ENCODE measurements around the gene EZR.

EZR gene

DNA sequence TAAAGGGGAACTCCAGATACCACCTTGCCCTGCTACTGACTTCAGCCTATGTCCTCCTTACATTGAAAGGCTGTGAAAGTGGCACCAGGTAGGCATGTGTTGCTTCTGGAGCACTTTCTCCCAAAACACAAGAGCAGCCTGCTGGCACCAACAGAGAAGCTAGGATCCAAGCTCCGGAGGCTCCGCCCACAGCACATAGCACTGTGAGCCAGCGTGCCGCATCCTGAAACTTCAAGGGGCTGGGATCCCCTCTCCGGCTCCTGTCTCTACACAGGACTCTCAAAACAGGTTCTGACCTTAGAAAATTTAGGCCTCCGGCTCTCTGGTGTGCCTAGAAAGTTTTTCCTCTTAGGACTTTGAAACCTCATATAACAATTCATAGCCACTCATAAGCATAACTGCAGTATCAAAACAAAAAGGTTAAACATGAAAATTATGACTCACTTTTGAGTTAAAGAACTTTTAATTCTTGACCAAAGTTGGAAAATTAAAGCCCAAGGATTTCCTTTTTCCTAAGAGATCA lies 41.1 kb downstream of the EZR start:
- no peak for TF ChIP-seq TAF1 (IDR thresholded peaks at IDR 0.05; ENCODE audit: borderline replicate concordance, insufficient read depth, low read length)
- TF ChIP-seq REST (IDR thresholded peaks at IDR 0.05; ENCODE audit: insufficient read depth in 1 of 2, low read depth in 2 of 2, low read length in 2 of 2), result no peak
- TF ChIP-seq SIN3A (IDR thresholded peaks at IDR 0.05; ENCODE audit: borderline replicate concordance, insufficient read depth, low read length), result no peak
- no peak for TF ChIP-seq FOXP2 (optimal IDR thresholded peaks at IDR 0.05; ENCODE audit: borderline replicate concordance, extremely low read depth, extremely low read length, insufficient read depth)
- TF ChIP-seq POLR2AphosphoS5 (IDR thresholded peaks at IDR 0.05; ENCODE audit: low read depth, low read length), result no peak

DNA sequence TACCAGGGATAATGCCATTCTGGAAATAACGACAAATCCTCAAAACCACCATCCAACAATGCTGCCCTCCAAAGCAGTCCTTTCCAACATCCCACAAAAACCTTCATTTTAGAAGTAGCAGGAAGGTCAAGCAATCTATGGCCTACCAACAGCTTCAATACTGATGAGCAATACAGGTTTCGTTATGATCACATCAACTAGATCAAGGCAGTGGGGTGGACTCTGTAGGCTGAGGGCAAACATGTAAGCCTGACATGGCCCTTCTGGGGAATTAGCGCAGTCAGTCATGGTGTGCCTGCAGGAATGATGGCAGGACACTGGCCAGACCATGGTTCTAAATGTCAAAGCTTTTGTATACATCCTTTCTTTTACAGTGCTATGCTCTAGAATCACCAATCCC lies 41.7 kb downstream of the EZR start:
- TF ChIP-seq SIN3A (IDR thresholded peaks at IDR 0.05; ENCODE audit: borderline replicate concordance, insufficient read depth, low read length) (no peak), REST (IDR thresholded peaks at IDR 0.05; ENCODE audit: insufficient read depth in 1 of 2, low read depth in 2 of 2, low read length in 2 of 2) (no peak), TAF1 (IDR thresholded peaks at IDR 0.05; ENCODE audit: borderline replicate concordance, insufficient read depth, low read length) (no peak), POLR2AphosphoS5 (IDR thresholded peaks at IDR 0.05; ENCODE audit: low read depth, low read length) (no peak), FOXP2 (optimal IDR thresholded peaks at IDR 0.05; ENCODE audit: borderline replicate concordance, extremely low read depth, extremely low read length, insufficient read depth) (no peak)

GRCh38 chr6:158776737-158777136 lies 42.4 kb downstream of the EZR start:
- TF ChIP-seq FOXP2 (optimal IDR thresholded peaks at IDR 0.05; ENCODE audit: borderline replicate concordance, extremely low read depth, extremely low read length, insufficient read depth) (no peak), REST (IDR thresholded peaks at IDR 0.05; ENCODE audit: insufficient read depth in 1 of 2, low read depth in 2 of 2, low read length in 2 of 2) (no peak), SIN3A (IDR thresholded peaks at IDR 0.05; ENCODE audit: borderline replicate concordance, insufficient read depth, low read length) (no peak), POLR2AphosphoS5 (IDR thresholded peaks at IDR 0.05; ENCODE audit: low read depth, low read length) (no peak), TAF1 (IDR thresholded peaks at IDR 0.05; ENCODE audit: borderline replicate concordance, insufficient read depth, low read length) (no peak)

DNA sequence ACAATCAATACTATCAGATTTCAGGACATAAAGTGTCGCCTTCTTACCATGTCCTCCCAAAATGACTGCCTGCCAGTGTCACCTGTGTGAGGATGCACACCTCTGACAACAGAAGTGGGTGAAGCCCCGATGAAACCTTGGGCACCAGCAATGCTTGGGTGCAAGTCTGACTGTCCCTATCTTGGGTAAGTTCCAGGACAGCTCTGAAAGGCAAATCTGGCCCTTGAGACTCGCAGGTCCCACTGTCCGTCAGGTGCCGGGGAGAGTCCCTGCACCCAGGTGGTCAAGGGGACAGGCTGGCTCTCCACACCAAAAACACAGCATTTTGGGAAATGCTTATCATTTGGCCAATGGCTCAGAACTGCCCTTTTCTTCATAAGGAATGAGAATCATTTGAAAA lies 43.3 kb downstream of the EZR start:
- TF ChIP-seq FOXP2 (optimal IDR thresholded peaks at IDR 0.05; ENCODE audit: borderline replicate concordance, extremely low read depth, extremely low read length, insufficient read depth), result no peak
- TF ChIP-seq TAF1 (IDR thresholded peaks at IDR 0.05; ENCODE audit: borderline replicate concordance, insufficient read depth, low read length), result no peak
- no peak for TF ChIP-seq SIN3A (IDR thresholded peaks at IDR 0.05; ENCODE audit: borderline replicate concordance, insufficient read depth, low read length)
- TF ChIP-seq POLR2AphosphoS5 (IDR thresholded peaks at IDR 0.05; ENCODE audit: low read depth, low read length), result no peak
- TF ChIP-seq REST (IDR thresholded peaks at IDR 0.05; ENCODE audit: insufficient read depth in 1 of 2, low read depth in 2 of 2, low read length in 2 of 2), result no peak
